HG02852 (cell line): ENCODE results near the gene CACNA1D.

Source experiments
- ATAC-seq: cut with Tn5 transposase; IDR thresholded peaks from one replicate; pipeline ENCODE4 v1.9.1; 2021; ENCODE audit warnings: mild to moderate bottlenecking, moderate library complexity; ENCODE audit not compliant: unreplicated experiment

CACNA1D gene

GRCh38 chr3:53837331-53837730 is 342.9 kb downstream of the CACNA1D start:
- no peak for ATAC-seq

GRCh38 chr3:53841296-53841695 is 346.9 kb downstream of the CACNA1D start:
- no peak for ATAC-seq

- ATAC-seq = no peak
Observed at GRCh38 chr3:53842436-53843194, 348.2 kb downstream of the CACNA1D start.

- ATAC-seq = no peak
Observed at GRCh38 chr3:53843195-53844177, 349.1 kb downstream of the CACNA1D start.

GRCh38 chr3:53844262-53845102 is 350.1 kb downstream of the CACNA1D start:
- ATAC-seq = no peak

- ATAC-seq = peak; percentile 28
Observed at GRCh38 chr3:53845103-53845880, 350.9 kb downstream of the CACNA1D start.

GRCh38 chr3:53845881-53846133 is 351.4 kb downstream of the CACNA1D start:
- no peak for ATAC-seq

GRCh38 chr3:53846134-53846850 is 351.9 kb downstream of the CACNA1D start, which contains the start of the genes CHDH and IL17RB:
Gene CHDH, minus strand, starts transcription at chr3:53846419. Its CDS starts 22,411 bp downstream, at chr3:53824008.
Gene IL17RB, plus strand, starts transcription at chr3:53846568. Its CDS starts 21 bp downstream, at chr3:53846589.
- peak; percentile 45 for ATAC-seq

- ATAC-seq = no peak
Observed at GRCh38 chr3:53846851-53847155, 352.4 kb downstream of the CACNA1D start.

GRCh38 chr3:53849916-53850315 is 355.5 kb downstream of the CACNA1D start:
- ATAC-seq = no peak

- no peak for ATAC-seq
Observed at GRCh38 chr3:53850895-53851294, 356.5 kb downstream of the CACNA1D start.

- ATAC-seq = no peak
Observed at GRCh38 chr3:53856964-53857363, 362.6 kb downstream of the CACNA1D start.

GRCh38 chr3:53858096-53858741 is 363.8 kb downstream of the CACNA1D start:
- no peak for ATAC-seq

- no peak for ATAC-seq
Observed at GRCh38 chr3:53859178-53859577, 364.8 kb downstream of the CACNA1D start.

GRCh38 chr3:53860196-53860595 is 365.8 kb downstream of the CACNA1D start:
- ATAC-seq = no peak

- no peak for ATAC-seq
Observed at GRCh38 chr3:53862241-53862640, 367.8 kb downstream of the CACNA1D start.

- no peak for ATAC-seq
Observed at GRCh38 chr3:53863145-53863544, 368.7 kb downstream of the CACNA1D start.
